Trophoblast cell (in vitro differentiated cells and primary cell): ENCODE measurements around the gene ZC3H12A.
A peak's percentile ranks its signal among the peaks of the same experiment; 100 is the strongest.

ENCODE experiments used
- DNase-seq, 2 donors: peaks; one replicate each; pipeline ENCODE4 v3.0.0-alpha.2; 2016
- H2AFZ ChIP-seq: 2 replicates; pipeline ENCODE4 v1.6.1; 2013; ENCODE audit warnings: low read length, moderate library complexity, mild to moderate bottlenecking; ENCODE audit not compliant: insufficient read depth, poor library complexity
- H2AK5ac ChIP-seq: 2 replicates; pipeline ENCODE4 v1.6.1; 2013; ENCODE audit warnings: mild to moderate bottlenecking, low read length
- H2BK120ac ChIP-seq: 2 replicates; pipeline ENCODE4 v1.6.1; 2013; ENCODE audit warnings: low read length, mild to moderate bottlenecking, moderate library complexity; ENCODE audit not compliant: insufficient read depth, poor library complexity
- H2BK12ac ChIP-seq: 2 replicates; pipeline ENCODE4 v1.6.1; 2013; ENCODE audit warnings: mild to moderate bottlenecking, low read length, moderate library complexity
- H2BK5ac ChIP-seq: 2 replicates; pipeline ENCODE4 v1.6.1; 2013; ENCODE audit warnings: low read length, low read depth, moderate library complexity, mild to moderate bottlenecking; ENCODE audit not compliant: poor library complexity
- H3K14ac ChIP-seq: 2 replicates; pipeline ENCODE4 v1.6.1; 2013; ENCODE audit warnings: mild to moderate bottlenecking, low read length
- H3K18ac ChIP-seq: 2 replicates; pipeline ENCODE4 v1.6.1; 2013; ENCODE audit warnings: mild to moderate bottlenecking, low read length
- H3K23ac ChIP-seq: 2 replicates; pipeline ENCODE4 v1.6.1; 2013; ENCODE audit warnings: low read length
- H3K27ac ChIP-seq: 2 replicates; pipeline ENCODE4 v1.5.1; 2013; ENCODE audit warnings: low read depth, mild to moderate bottlenecking, inconsistent platforms, low read length, moderate library complexity
- H3K27me3 ChIP-seq: 2 replicates; pipeline ENCODE4 v1.6.1; 2013; ENCODE audit warnings: inconsistent platforms, mild to moderate bottlenecking, low read length, moderate library complexity; ENCODE audit not compliant: insufficient read depth
- H3K36me3 ChIP-seq, 2 experiments: 1 replicate in 1 of 2; 2 replicates in 1 of 2; pipeline ENCODE4 v1.6.1; 2013; ENCODE audit warnings: low read length in 2 of 2, mild to moderate bottlenecking in 2 of 2, moderate library complexity in 1 of 2; ENCODE audit not compliant: insufficient read depth in 2 of 2, control insufficient read depth in 1 of 2
- H3K4ac ChIP-seq: 2 replicates; pipeline ENCODE4 v1.6.1; 2013; ENCODE audit warnings: low read depth, mild to moderate bottlenecking, low read length, moderate library complexity
- H3K4me1 ChIP-seq, 2 experiments: 1 replicate in 1 of 2; 2 replicates in 1 of 2; pipeline ENCODE4 v1.6.1; 2013; ENCODE audit warnings: low read length in 2 of 2, mild to moderate bottlenecking in 2 of 2, moderate library complexity in 1 of 2; ENCODE audit not compliant: insufficient read depth in 2 of 2, control insufficient read depth in 1 of 2
- H3K4me2 ChIP-seq: 2 replicates; pipeline ENCODE4 v1.6.1; 2013; ENCODE audit warnings: inconsistent platforms, mild to moderate bottlenecking, low read length, moderate library complexity
- H3K4me3 ChIP-seq: 2 replicates; pipeline ENCODE4 v1.5.1; 2013; ENCODE audit warnings: mild to moderate bottlenecking, low read depth, low read length, inconsistent platforms
- H3K79me1 ChIP-seq: one replicate; pipeline ENCODE4 v1.6.1; 2013; ENCODE audit warnings: low read length
- H3K79me2 ChIP-seq: 2 replicates; pipeline ENCODE4 v1.6.1; 2013; ENCODE audit warnings: low read length, mild to moderate bottlenecking; ENCODE audit not compliant: control insufficient read depth, insufficient read depth, poor library complexity
- H3K9ac ChIP-seq: 2 replicates; pipeline ENCODE4 v1.6.1; 2013; ENCODE audit warnings: mild to moderate bottlenecking, low read length
- H3K9me3 ChIP-seq: 2 replicates; pipeline ENCODE4 v1.6.1; 2013; ENCODE audit warnings: low read depth, mild to moderate bottlenecking, control low read depth, inconsistent platforms, low read length; ENCODE audit not compliant: insufficient read depth
- H4K12ac ChIP-seq: 2 replicates; pipeline ENCODE4 v1.6.1; 2013; ENCODE audit warnings: low read depth, mild to moderate bottlenecking, low read length, moderate library complexity
- H4K8ac ChIP-seq: 2 replicates; pipeline ENCODE4 v1.6.1; 2013; ENCODE audit warnings: low read depth, mild to moderate bottlenecking, low read length, moderate library complexity
- H4K91ac ChIP-seq: one replicate; pipeline ENCODE4 v1.6.1; 2013; ENCODE audit warnings: low read depth, mild to moderate bottlenecking, low read length, moderate library complexity
- WGBS: extraction: QIAGEN DNeasy Blood & Tissue Kit; methylation state at CpG from one replicate; pipeline ENCODE4 v1.1.7; 2013; ENCODE audit warnings: missing lambda C conversion rate; ENCODE audit not compliant: insufficient read length, insufficient coverage; ENCODE audit errors: extremely low coverage; 5-methylcytosine and 5-hydroxymethylcytosine counted together

The ZC3H12A gene

DNA sequence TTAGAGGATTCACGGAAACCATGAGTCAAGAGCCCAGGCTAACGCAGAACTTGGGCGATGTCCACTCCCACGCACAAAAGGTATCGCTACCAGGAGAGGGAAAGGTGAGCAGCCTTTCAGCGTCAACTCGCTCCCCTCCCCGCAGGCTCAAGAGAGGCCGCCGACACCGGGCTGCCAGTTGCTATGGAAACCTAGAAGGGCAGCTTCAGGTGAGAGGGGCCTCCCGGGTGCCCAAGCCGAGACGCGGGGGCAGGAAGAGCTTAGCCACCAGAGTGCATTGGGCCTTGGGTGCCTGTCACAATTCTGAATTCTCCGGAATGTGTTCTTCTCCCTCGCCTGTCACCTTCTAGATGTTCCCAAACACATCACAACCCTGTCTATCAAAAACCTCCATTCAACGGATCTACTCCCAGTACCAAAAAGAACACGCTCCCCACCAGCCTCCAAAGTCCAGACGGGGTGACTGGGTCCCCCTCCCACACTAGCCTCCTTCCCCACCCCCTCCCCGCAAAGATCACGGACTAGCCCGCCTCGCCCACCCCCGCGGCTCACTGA, 39.5 kb downstream of the ZC3H12A start:
- H4K8ac ChIP-seq, result no peak overlapping the region
- peaks cover 7% of the 10 kb centered on the region for H3K79me2 ChIP-seq
- peak overlapping the region; percentile 20 for H3K9ac ChIP-seq
- WGBS, result no CpG with 5 or more reads among the region's 26 CpGs
- no peak overlapping the region for H3K27ac ChIP-seq
- H4K12ac ChIP-seq, result no peak overlapping the region
- no peak overlapping the region for H3K23ac ChIP-seq
- H2BK5ac ChIP-seq, result no peak overlapping the region
- H2BK120ac ChIP-seq, result no peak overlapping the region
- H3K4me1 ChIP-seq, result peaks cover 5 to 6% of the 10 kb centered on the region in 2 experiments
- H3K9me3 ChIP-seq, result no peaks in the 10 kb centered on the region
- H3K36me3 ChIP-seq, result peaks cover 5% of the 10 kb centered on the region in 2 experiments
- peak overlapping the region; percentile 86 for H4K91ac ChIP-seq
- peak overlapping the region; percentile 83 for H3K4me3 ChIP-seq
- no peak overlapping the region for H3K4ac ChIP-seq
- peak; percentile 7 to 30 for DNase-seq
- H3K18ac ChIP-seq, result peak overlapping the region; percentile 74
- H3K4me2 ChIP-seq, result peak overlapping the region; percentile 91
- no peak overlapping the region for H3K14ac ChIP-seq
- no peaks in the 10 kb centered on the region for H3K27me3 ChIP-seq
- H2BK12ac ChIP-seq, result no peak overlapping the region
- no peak overlapping the region for H2AFZ ChIP-seq
- H3K79me1 ChIP-seq, result peaks cover 7% of the 10 kb centered on the region
- no peak overlapping the region for H2AK5ac ChIP-seq

DNA sequence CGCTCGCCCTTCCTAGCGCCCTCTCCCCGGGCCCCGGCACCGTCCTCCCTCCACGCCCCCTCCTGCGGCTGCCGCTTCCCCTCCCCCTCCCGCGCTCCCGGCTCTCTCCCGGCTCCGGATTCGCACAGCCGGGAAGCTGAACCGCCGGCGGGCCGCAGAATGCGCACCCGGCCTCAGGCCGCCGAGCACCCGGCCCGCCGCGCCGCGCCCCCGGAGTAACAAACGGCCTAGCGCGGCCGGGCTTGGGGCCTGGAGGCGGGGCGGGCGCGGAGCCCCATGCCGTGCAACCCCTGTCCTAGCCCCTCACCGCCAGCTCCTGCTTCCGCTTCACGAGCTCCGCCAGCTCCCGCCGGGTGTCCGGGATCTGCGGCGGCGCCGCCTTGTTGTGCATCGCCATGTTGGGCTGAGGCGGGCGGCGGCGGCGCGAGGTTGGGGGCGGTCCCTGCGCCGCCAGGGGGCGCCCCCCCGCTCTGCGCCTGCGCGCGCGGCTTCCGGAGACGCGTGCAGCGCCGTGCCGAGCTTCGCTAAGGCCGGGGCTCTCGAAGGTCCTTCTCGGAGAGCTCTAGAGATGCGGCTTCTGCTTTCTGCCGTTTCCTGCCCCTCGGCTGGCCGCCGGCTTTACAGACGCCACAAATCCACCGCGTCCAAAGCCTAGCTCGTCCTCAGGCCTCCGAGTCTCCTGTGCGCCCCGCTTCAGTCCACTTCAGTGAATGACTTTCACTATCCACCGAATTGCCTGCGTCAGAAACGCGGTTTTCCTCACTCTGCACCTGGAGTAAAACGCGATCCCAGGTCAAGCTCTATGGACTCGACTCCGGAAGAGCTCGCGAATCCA, 40.2 kb downstream of the ZC3H12A start, which contains the start of gene MEAF6:
Gene MEAF6 (minus strand): TSS at position 417 of the 835 bp plus-strand sequence. CDS start 20 bp downstream, at position 397.
- Histone ChIP-seq H3K27ac (peak within 1 kb of the TSS; percentile 66), H3K23ac (no peak within 1 kb of the TSS), H3K4me3 (peak within 1 kb of the TSS; percentile 83), H3K36me3 (peaks cover 4 to 5% of the 10 kb centered on the region in 2 experiments), H2BK120ac (peak within 1 kb of the TSS; percentile 77), H4K91ac (peak within 1 kb of the TSS; percentile 86), H2AK5ac (no peak within 1 kb of the TSS), H4K8ac (peak within 1 kb of the TSS; percentile 97), H4K12ac (peak within 1 kb of the TSS; percentile 89), H3K27me3 (no peaks in the 10 kb centered on the region), H3K4me1 (peaks cover 5 to 6% of the 10 kb centered on the region in 2 experiments), H3K79me1 (peaks cover 7% of the 10 kb centered on the region), H3K79me2 (peaks cover 7% of the 10 kb centered on the region), H2BK12ac (peak within 1 kb of the TSS; percentile 30), H3K18ac (peak within 1 kb of the TSS; percentile 93), H3K9ac (peak within 1 kb of the TSS; percentile 70), H3K9me3 (no peaks in the 10 kb centered on the region), H2AFZ (peak within 1 kb of the TSS; percentile 96), H3K4ac (peak within 1 kb of the TSS; percentile 42), H3K4me2 (peak within 1 kb of the TSS; percentile 92), H2BK5ac (peak within 1 kb of the TSS; percentile 47), H3K14ac (peak within 1 kb of the TSS; percentile 91)
- peak; percentile 76 to 93 for DNase-seq
- no CpG with 5 or more reads among the region's 100 CpGs for WGBS

DNA sequence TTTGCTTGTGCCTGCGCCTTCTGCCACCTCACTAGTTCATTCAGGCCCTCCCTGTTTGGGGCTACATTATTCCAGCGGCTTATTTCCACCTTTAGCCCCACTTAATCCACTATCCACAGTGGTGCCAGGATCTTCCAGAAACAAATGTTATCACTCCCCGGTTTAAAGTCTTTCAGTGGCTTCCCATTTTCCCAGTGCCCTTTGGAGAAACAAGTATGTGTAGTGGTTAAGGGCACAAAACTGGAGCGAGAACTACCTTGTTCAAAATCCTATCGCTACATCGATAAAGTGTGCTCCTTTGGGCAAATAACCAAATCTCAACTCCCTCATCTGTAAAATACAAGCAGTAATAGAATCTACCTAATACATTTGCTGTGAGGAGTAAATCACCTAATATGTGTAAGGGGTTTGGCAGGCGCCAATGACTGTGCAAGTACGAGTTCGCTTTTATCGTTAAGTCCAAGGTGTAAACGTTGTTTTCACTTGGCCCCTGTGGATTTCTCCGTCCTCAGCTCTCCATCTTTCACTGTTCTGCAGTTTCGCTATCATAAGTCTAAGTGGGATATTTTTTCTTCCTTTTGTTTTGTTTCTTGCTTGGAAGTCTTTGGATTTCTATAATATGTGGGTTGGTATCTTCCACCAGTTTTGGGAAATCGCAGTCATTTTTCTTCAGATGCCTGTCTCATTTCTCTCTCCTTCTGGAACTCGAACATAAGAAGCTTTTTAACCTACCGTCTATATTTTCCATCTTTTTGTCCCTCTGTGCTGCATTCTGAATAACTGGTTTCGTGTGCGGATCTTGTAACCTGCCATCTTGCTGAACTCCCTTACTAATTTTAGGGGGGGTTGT, 41.0 kb downstream of the ZC3H12A start:
- Histone ChIP-seq H3K9me3 (no peaks in the 10 kb centered on the region), H3K4me1 (peaks cover 5 to 6% of the 10 kb centered on the region in 2 experiments), H2AK5ac (no peak overlapping the region), H3K79me1 (peaks cover 7% of the 10 kb centered on the region), H4K91ac (peak overlapping the region; percentile 67), H4K8ac (peak overlapping the region; percentile 81), H3K14ac (no peak overlapping the region), H3K18ac (no peak overlapping the region), H3K27ac (peak overlapping the region; percentile 66), H2BK120ac (no peak overlapping the region), H3K9ac (peak overlapping the region; percentile 57), H3K4ac (no peak overlapping the region), H3K36me3 (peaks cover 4 to 5% of the 10 kb centered on the region in 2 experiments), H3K23ac (no peak overlapping the region), H3K4me3 (peak overlapping the region; percentile 65), H2BK12ac (no peak overlapping the region), H2AFZ (peak overlapping the region; percentile 47), H2BK5ac (no peak overlapping the region), H4K12ac (peak overlapping the region; percentile 37), H3K4me2 (peak overlapping the region; percentile 92), H3K79me2 (peaks cover 7% of the 10 kb centered on the region), H3K27me3 (no peaks in the 10 kb centered on the region)
- DNase-seq, result no peak
- WGBS, result no CpG with 5 or more reads among the region's 18 CpGs

GRCh38 chr1:37517569-37517968, 43.2 kb downstream of the ZC3H12A start:
- no CpG with 5 or more reads among the region's 1 CpG for WGBS
- peaks cover 7% of the 10 kb centered on the region for H3K79me1 ChIP-seq
- H3K14ac ChIP-seq, result no peak overlapping the region
- H3K36me3 ChIP-seq, result peaks cover 2% of the 10 kb centered on the region in 2 experiments
- no peaks in the 10 kb centered on the region for H3K27me3 ChIP-seq
- H4K91ac ChIP-seq, result no peak overlapping the region
- no peak overlapping the region for H2BK120ac ChIP-seq
- no peak overlapping the region for H3K4me2 ChIP-seq
- H3K18ac ChIP-seq, result no peak overlapping the region
- H3K4ac ChIP-seq, result no peak overlapping the region
- H3K4me3 ChIP-seq, result no peak overlapping the region
- no peak overlapping the region for H3K9ac ChIP-seq
- no peaks in the 10 kb centered on the region for H3K9me3 ChIP-seq
- H3K4me1 ChIP-seq, result peaks cover 5 to 6% of the 10 kb centered on the region in 2 experiments
- no peak overlapping the region for H3K23ac ChIP-seq
- H2BK12ac ChIP-seq, result no peak overlapping the region
- no peak overlapping the region for H3K27ac ChIP-seq
- H2BK5ac ChIP-seq, result no peak overlapping the region
- H4K12ac ChIP-seq, result no peak overlapping the region
- H4K8ac ChIP-seq, result no peak overlapping the region
- no peak for DNase-seq
- H3K79me2 ChIP-seq, result peaks cover 7% of the 10 kb centered on the region
- H2AK5ac ChIP-seq, result no peak overlapping the region
- H2AFZ ChIP-seq, result no peak overlapping the region
